Measurements from ENCODE around the gene SSX1.
"Not testable (repeated sequence)": the region's sequence is repeated elsewhere in the genome, so short reads cannot be mapped to it uniquely, and the experiment has no call there.

SSX1 gene

DNA sequence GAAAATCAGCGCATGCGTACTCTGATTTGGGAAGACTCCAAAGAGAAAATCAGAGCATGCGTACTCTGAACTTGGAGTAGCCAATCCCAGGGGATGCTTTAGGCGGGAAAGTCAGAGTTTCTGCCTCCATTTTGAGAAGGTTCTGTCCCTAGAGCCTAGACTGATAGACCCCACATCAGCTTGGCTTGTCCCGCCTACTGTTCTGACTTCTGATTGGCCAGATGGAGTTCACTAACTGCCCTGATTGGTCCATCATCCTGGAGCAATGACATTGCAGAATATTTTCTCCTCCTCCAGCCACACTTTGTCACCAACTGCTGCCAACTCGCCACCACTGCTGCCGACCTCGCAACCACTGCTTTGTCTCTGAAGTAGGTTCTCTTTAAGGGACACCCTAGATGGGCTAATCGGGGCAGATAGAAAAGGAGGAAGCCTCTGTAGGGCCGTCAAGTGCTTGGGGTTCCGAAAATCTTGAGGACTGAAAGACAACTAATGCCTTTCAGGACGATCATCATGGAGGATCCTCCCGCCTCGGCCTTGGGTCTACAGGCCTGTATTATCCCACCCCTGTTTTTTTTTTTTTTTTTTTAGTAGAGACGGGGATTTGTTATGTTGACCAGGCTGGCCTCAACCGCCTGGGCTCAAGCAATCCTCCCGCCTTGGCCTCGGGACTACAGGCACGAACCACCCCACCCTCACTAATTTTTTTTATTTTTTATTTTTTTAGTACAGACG is at the start of gene SSX1:
Gene SSX1, plus strand, starts transcription at position 331 of the 735 bp plus-strand sequence. CDS start 1,850 bp downstream, outside the sequence.
- not testable (repeated sequence) for DNase-seq (ENCODE audit: low spot score)

- DNase-seq (ENCODE audit: low spot score): not testable (repeated sequence)
Observed at GRCh38 chrX:48214341-48214740, 40.9 kb upstream of the SSX1 start.

DNA sequence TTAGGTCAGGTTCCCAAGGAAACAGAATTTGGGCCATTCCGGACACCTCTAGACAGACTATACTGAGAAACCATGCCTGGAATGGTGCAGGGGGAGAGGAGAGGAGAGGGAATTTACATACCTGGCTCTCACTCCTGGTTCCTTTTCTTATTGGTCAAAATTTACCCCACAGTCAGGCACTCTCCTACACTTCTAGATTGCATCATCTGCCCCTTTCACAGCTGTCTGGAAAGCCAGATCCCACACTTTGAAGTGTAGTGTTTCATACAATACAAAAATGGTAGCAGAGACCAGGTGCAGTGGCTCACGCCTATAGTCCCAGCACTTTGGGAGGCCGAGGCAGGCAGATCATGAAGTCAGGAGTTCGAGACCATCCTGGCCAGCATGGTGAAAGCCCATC is 31.0 kb upstream of the SSX1 start:
- not testable (repeated sequence) for DNase-seq (ENCODE audit: low spot score)

DNA sequence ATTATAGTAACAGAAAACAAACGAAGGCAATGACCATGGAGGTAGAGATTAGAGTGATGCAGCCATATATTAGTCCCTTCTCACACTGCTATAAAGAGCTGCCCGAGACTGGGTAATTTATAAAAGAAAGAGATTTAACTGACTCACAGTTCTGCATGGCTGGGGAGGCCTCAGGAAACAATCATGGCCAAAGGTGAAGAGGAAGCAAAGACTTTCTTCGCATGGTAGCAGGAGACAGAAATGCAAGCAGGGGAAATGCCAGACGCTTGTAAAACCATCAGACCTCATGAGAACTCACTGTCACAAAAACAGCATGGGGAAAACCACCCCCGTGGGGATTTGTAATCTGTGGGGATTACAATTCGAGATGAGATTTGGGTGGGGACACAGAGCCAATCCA is 2.2 kb upstream of the SSX1 start:
- not testable (repeated sequence) for DNase-seq (ENCODE audit: low spot score)

DNA sequence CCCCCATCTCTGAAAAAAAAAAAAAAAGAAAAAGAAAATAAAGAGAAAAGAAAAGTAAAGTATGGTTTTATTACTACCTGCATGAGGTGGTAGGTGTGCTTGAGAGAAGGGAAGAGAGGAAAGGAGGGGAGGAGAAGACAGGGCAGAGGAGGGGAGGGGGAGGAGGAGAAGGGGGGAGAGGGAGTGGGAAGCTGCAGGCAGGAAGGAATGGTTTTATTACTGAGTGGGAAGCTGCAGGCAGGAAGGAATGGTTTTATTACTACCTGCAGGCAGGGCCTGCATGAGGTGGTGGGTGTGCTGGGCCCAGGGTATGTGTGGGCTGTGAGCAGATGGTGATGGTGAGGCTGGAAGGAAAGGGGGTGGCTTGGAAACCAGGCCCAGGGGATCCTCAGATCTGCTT is 19.2 kb downstream of the SSX1 start:
- DNase-seq (ENCODE audit: low spot score): not testable (repeated sequence)

DNA sequence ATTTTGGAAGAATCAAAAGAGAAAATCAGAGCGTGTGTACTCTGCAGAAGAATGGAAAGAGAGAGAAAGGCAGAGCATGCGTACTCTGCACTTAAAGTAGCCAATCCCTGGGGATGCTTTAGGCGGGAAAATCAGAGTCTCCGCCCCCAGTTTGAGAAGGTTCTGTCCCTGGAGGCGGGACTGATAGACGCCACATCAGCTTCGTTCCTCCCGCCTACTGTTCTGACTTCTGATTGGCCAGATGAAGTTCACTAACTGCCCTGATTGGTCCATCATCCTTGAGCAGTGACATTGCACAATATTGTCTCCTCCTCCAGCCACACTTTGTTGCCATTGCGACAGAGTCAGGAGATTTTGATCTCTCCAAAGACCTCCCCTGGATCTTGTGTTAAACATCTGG is 23.8 kb downstream of the SSX1 start:
- DNase-seq (ENCODE audit: low spot score): no peak

- not testable (repeated sequence) for DNase-seq (ENCODE audit: low spot score)
Observed at GRCh38 chrX:48280729-48281128, 25.5 kb downstream of the SSX1 start.

DNA sequence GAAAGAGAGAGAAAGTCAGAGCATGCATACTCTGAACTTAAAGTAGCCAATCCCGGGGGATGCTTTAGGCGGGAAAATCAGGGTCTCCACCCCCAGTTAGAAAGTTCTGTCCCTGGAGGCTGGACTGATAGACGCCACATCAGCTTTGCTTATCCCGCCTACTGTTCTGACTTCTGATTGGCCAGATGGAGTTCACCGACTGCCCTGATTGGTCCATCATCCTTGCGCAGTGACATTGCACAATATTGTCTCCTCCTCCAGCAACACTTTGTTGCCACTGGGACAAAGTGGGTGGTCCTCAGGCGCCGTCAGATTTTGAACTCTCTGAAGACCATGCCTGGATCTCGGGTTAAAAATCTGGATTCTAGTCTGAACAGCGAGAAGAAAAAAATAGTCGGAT is 51.0 kb downstream of the SSX1 start:
- no peak for DNase-seq (ENCODE audit: low spot score)

GRCh38 chrX:48313996-48314395 is 58.8 kb downstream of the SSX1 start:
- not testable (repeated sequence) for DNase-seq (ENCODE audit: low spot score)

All from ecto neural progenitor cell (in vitro differentiated cells).